KMS-11 (cell line): ENCODE measurements around the gene BYSL.
A peak's percentile ranks its signal among the peaks of the same experiment; 100 is the strongest.

ENCODE experiments used
- H2AFZ ChIP-seq: fragments of 200-600 bp; sonication (generic); 2 replicates; pipeline ENCODE4 v1.6.1; 2016; ENCODE audit warnings: antibody characterized with exemption, mixed run types, low read depth
- H3K27ac ChIP-seq: fragments of 200-600 bp; sonication (generic); 2 replicates; pipeline ENCODE4 v1.6.1; 2016; ENCODE audit warnings: mild to moderate bottlenecking, mixed run types
- H3K27me3 ChIP-seq: fragments of 200-600 bp; sonication (generic); 2 replicates; pipeline ENCODE4 v1.6.1; 2017; ENCODE audit warnings: mild to moderate bottlenecking, low read depth, mixed run types, moderate library complexity; ENCODE audit not compliant: insufficient read depth
- H3K36me3 ChIP-seq: fragments of 200-600 bp; sonication (generic); 2 replicates; pipeline ENCODE4 v1.6.1; 2017; ENCODE audit warnings: mild to moderate bottlenecking, mixed run types; ENCODE audit not compliant: insufficient read depth
- H3K4me1 ChIP-seq: fragments of 200-600 bp; sonication (generic); 2 replicates; pipeline ENCODE4 v1.6.1; 2016; ENCODE audit warnings: mild to moderate bottlenecking, low read depth, mixed run types; ENCODE audit not compliant: poor library complexity, severe bottlenecking
- H3K4me2 ChIP-seq: fragments of 200-600 bp; sonication (generic); 2 replicates; pipeline ENCODE4 v1.7.0; 2016; ENCODE audit warnings: mild to moderate bottlenecking, mixed run types
- H3K4me3 ChIP-seq: fragments of 200-600 bp; sonication (generic); IDR thresholded peaks from 2 replicates; pipeline ENCODE4 v1.6.1; 2017; ENCODE audit warnings: low read depth, low read length, mixed read lengths; ENCODE audit not compliant: insufficient read depth
- H3K79me2 ChIP-seq: fragments of 200-600 bp; sonication (generic); 2 replicates; pipeline ENCODE4 v1.6.1; 2016; ENCODE audit warnings: low read depth, mixed run types; ENCODE audit not compliant: insufficient read depth
- H3K9ac ChIP-seq: fragments of 200-600 bp; sonication (generic); 2 replicates; pipeline ENCODE4 v1.6.1; 2016; ENCODE audit warnings: mild to moderate bottlenecking, mixed run types
- H4K20me1 ChIP-seq: fragments of 200-600 bp; sonication (generic); 2 replicates; pipeline ENCODE4 v1.6.1; 2016; ENCODE audit warnings: mild to moderate bottlenecking, mixed run types; ENCODE audit not compliant: insufficient read depth
- CTCF ChIP-seq: fragments of 200-600 bp; sonication (generic); conservative IDR thresholded peaks from 2 replicates; pipeline ENCODE4 v1.6.1; 2017; ENCODE audit warnings: low read depth, mild to moderate bottlenecking, antibody characterized with exemption, low read length, moderate library complexity, mixed read lengths

BYSL gene

GRCh38 chr6:41931792-41932191 lies 10.5 kb downstream of the BYSL start:
- Histone ChIP-seq H3K27ac (no peak overlapping the region), H3K36me3 (peaks cover 5% of the 10 kb centered on the region; the same call in 1 of the 2 replicates)

GRCh38 chr6:41932378-41932777 lies 11.1 kb downstream of the BYSL start:
- H3K4me3 ChIP-seq, result no peak overlapping the region
- no peak for TF ChIP-seq CTCF
- H3K27ac ChIP-seq, result no peak overlapping the region
- H3K4me1 ChIP-seq, result peaks cover 34% of the 10 kb centered on the region
- H2AFZ ChIP-seq, result no peak overlapping the region
- no peaks in the 10 kb centered on the region for H3K27me3 ChIP-seq
- H3K36me3 ChIP-seq, result peaks cover 5% of the 10 kb centered on the region; the same call in 1 of the 2 replicates
- H3K9ac ChIP-seq, result no peak overlapping the region
- no peaks in the 10 kb centered on the region; the same call in 1 of the 2 replicates for H4K20me1 ChIP-seq
- H3K4me2 ChIP-seq, result no peak overlapping the region
- H3K79me2 ChIP-seq, result peaks cover 25% of the 10 kb centered on the region; the same call in 1 of the 2 replicates

More at GRCh38 chr6:41931792-41932191, 10.5 kb downstream of the BYSL start:
- no peaks in the 10 kb centered on the region; the same call in 1 of the 2 replicates for H4K20me1 ChIP-seq
- no peak overlapping the region for H2AFZ ChIP-seq
- TF ChIP-seq CTCF, result no peak
- no peak overlapping the region for H3K4me2 ChIP-seq
- no peak overlapping the region for H3K9ac ChIP-seq
- H3K79me2 ChIP-seq, result peaks cover 30% of the 10 kb centered on the region; the same call in 1 of the 2 replicates
- H3K27me3 ChIP-seq, result no peaks in the 10 kb centered on the region
- H3K4me3 ChIP-seq, result no peak overlapping the region
- peaks cover 29% of the 10 kb centered on the region for H3K4me1 ChIP-seq

GRCh38 chr6:41934278-41935192 lies 13.2 kb downstream of the BYSL start:
- TF ChIP-seq CTCF, result no peak
- H3K4me1 ChIP-seq, result peaks cover 45% of the 10 kb centered on the region
- peaks cover 7% of the 10 kb centered on the region; the same call in 1 of the 2 replicates for H3K79me2 ChIP-seq

GRCh38 chr6:41935193-41935574 lies 13.9 kb downstream of the BYSL start:
- Histone ChIP-seq H3K4me3 (no peak overlapping the region), H3K9ac (no peak overlapping the region), H3K79me2 (peaks cover 4% of the 10 kb centered on the region; the same call in 1 of the 2 replicates), H3K27ac (peak overlapping the region; percentile 13; the same call in 1 of the 2 replicates), H3K36me3 (peaks cover 5% of the 10 kb centered on the region; the same call in 1 of the 2 replicates), H2AFZ (no peak overlapping the region), H3K4me1 (peaks cover 52% of the 10 kb centered on the region), H3K27me3 (no peaks in the 10 kb centered on the region), H3K4me2 (peak overlapping the region; percentile 47), H4K20me1 (no peaks in the 10 kb centered on the region; the same call in 1 of the 2 replicates)
- TF ChIP-seq CTCF, result no peak

More at GRCh38 chr6:41934278-41935192, 13.2 kb downstream of the BYSL start:
- Histone ChIP-seq H3K4me2 (peak overlapping the region; percentile 47; the same call in 1 of the 2 replicates), H3K27me3 (no peaks in the 10 kb centered on the region), H4K20me1 (no peaks in the 10 kb centered on the region; the same call in 1 of the 2 replicates), H3K9ac (no peak overlapping the region), H3K4me3 (no peak overlapping the region), H3K27ac (peak overlapping the region; percentile 13; the same call in 1 of the 2 replicates), H3K36me3 (peaks cover 5% of the 10 kb centered on the region; the same call in 1 of the 2 replicates), H2AFZ (no peak overlapping the region)
